SKM-1 (cell line): ENCODE measurements around the gene PIMREG.

ENCODE experiments used
- DNase-seq: peaks from one replicate; lab custom pipeline; 2025; ENCODE audit not compliant: unreplicated experiment; lab: John Stamatoyannopoulos, UW

Gene PIMREG

DNA sequence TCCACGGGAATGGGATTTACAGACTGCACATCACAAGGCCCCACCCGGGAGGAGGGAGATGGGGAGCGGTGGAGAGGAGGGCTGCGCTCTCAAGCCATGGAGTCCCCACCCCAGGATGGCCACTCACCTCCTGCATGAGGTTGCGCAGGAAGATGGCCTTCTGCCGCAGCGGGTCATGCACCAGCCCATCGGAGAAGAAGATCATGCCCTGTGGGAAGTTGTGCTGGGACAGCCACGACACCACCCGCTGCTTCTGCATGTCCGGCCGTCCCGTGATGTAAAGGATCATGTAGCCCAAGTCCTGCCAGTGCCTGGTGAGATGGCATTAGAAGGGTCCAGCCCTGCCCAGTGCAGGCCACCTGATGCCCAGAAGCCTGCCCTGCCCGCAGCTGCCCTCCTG, 17.0 kb downstream of the PIMREG start:
- no peak for DNase-seq

DNA sequence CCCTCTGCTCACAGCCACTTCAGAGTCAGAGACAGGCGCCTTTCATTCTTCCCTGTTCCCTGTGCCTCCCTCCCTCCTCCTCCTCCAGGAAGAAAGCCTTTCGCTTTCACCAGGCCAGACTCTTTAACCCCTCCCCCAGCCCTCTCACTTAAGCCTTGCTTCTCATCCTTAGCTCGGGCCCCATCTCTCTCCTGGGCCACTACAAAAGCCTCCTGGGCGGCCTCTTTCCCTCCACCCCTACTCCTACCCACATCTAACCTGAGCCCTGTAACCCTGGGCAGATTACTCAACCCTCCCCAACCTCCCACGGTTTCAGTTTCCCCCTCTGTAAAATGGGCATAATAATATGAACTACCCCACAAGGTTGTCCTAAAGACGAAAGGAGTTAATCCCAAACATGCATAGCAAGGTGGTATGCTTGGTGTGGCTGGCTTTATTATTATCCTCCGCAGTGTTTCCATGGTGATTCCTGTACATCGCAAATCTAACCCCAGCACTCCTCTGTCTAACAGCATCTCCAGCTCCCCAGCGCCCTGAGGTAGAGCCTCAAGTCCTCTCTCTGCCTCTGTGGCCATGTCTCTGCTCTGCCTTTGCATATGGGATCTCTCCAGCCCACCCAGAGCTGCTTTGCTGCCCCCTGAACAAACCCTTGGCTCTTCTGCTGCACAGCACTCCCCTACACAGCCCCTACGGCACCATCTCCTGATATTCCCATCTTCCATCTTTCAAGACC, 17.7 kb downstream of the PIMREG start:
- DNase-seq: no peak

DNA sequence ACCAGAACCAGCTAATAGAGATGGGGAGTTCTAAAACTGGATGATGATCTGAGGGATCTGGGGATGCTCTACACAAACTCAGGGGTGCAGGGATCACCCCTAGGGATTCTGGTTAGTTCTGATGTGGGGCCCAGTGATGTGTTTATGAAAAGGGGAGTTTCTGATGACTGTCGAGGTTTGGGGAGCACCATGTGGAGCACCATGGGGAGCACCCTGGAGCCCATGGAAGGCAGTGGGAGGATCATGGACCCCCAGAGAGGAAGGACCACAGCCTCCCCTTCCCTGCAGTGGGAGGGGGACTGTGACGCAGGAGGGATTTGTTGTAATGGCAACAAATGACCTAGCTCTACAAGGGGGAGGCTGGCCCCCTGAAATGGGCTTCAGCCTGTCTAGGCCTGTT, 18.4 kb downstream of the PIMREG start:
- no peak for DNase-seq

DNA sequence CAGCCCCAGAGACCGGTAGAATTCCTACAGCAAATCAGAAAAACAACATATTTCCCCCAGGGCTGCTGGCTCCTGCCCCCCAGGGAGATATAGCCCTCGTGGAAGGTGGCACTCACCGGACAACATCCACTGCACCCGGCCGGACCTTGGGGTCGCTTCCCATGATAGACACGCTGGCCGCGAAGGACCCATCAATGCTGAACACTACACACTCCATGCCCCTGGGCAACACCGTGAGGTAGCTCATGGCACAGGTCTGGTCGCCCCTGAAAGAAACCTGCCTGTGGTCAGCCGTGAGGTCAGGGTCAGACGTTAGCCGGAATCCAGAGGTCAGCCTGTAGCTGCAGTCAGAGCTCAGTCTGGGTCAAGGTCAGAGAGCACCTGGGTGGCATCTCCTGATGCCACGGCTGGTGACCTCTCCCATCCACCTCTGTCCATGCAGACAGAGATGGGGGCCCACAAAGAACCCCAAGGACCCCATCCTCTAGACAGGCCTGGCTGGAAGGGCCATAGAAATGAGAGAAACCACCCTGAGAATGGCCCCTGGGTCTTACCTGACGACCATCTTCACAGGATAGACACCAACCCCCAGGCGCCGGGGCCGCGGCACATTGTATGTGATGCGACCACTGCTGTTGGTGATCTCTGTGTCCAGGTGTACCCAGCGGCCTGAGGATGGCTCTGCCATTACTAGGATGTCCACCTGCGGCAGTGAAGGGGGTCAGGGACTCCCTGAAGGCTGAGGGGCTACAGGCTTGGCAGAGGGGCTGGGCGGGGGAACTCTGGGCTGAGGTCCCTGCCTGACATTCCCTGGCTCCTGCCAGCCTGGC, 19.6 kb downstream of the PIMREG start:
- no peak for DNase-seq

DNA sequence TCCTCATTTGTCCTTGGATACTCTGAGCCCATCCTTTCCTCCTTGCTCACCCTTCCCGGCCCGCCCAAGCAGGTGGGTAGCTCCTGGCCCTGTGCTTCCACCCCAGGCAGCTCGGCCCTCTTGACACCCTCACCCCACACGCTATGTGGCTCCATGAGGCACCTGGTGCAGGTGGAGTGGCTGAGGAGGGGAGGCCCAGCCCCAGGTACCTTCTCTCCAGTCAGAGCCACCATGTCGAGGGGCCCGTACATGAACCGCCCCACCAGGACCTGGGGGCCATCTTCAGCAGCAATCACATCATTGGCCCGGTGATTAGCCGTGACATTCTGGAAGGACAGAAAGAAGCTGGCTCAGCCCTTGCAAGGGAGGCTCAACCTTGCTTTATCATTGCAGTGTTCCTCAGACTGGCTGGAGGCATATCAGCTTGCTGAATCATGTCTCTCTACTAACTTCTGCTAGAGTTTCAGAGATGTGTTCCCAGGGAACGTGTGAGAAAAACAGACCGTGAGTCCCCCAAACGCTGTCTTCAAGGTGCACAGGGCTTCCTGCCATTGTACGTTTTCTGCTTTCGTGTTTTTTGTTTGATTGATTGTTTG, 20.3 kb downstream of the PIMREG start:
- no peak for DNase-seq

DNA sequence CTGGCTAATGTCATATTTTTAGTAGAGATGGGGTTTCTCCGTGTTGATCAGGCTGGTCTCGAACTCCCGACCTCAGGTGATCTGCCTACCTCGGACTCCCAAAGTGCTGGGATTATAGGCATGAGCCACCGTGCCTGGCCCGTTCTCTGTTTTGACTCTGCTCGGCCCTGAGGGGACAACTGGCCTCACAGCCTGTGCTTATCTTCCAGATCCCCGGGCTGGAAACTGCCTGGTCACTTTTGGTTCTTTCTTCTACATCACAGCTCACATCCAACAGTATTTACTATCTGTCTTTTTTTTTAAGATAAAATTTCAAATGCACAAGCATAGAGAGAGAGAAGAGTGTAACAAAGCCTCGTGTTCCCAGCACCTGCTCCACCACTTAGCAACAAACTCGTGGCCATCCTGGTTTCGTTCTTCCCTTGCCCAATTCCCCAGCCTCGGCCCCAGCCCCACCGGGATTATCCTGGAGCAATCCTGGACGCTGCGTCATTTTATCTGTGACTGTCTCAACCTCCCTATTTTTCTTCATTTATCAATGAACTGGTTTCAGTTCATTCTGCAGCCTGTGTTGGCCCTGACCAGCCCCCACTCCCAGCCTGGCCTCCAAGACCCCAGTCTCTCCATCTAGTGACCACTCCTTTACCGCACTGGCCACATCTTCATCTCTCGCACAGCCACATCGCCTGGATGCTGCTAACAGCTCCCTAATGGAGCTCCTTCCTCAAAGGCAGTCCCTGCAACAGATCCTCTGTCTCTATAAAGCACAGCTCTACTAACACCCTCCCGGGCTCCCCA, 21.1 kb downstream of the PIMREG start:
- DNase-seq: no peak

DNA sequence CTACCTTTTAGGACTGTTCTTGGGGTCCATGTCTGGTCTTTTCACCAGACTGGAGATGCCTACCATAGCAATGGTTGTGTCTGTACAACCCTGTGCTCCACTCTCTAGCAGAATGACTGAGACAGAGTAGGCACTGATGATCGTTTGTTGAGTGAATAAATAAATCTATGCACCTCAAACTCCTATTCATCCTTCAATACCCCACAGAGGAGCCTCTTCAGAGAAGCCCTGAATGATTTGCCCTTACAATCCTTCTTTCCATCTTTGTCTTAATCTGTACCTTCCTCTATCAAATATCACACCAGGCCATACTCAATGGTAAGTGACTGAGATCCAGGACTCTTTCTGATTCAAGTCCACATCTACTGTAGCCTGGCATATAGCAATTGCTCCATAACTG, 23.3 kb downstream of the PIMREG start:
- no peak for DNase-seq

DNA sequence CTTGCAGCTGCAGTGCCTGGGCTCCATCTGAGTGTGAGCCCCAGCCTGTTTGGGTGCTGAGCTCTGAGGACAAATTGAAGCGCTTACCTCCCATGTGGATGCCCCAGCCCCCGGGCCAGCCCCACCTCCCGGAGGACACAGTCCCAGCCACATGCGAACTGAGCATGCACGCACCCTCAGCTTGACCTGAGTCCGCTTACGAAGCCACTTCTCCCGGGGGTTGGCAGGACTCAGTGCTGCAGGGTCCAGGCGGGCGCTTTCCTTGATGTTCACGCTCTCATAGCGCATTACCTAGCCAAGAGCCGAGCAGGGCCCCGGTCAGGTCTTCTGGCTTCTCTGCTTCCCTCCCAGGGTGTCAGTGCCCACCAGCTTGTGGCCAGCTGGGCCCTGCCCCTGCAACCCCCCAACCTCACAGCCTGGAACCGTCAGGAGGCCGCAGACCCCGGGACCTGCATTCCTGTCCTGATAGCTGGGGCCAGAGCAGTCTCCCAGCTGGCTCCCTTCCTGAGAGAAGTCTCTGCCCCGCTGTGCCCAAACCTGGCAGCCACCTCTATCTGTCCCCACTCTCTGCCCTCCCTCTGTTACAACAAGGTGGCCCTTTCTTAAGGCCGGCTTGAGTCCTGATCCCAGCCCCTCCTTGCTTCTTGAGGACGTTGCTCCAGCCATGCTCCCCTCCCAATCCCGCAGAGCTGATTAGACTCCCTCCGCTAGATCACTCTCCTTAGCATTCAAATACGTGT, 24.0 kb downstream of the PIMREG start:
- DNase-seq: no peak

DNA sequence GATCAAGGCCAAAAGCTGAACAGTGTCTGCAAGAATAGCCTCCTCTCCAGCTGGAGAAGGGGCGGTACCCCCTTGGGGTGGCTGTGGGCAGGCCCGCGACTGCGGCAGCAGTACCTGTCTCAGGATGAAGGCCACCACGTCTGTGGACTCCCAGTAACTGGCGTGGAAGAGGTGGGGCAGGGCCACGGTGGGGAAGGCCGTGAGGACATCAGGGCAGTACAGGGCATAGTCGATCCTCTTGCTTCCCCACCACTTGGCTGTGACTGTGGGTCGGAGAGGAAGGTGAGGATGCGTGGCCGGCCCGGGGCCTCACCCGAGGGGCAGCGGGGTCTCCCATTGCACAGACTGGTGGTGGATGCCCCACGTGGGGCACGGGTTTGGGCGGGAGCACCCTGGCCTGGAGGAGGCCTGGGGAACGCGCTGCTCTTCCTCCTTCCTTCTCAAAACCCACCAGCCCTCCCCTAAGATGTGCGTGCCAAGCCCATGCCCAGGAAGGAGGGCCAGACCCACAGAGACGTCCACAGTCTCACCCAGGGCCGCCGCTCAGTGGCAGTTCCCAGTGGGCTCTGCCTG, 26.0 kb downstream of the PIMREG start:
- DNase-seq: no peak

DNA sequence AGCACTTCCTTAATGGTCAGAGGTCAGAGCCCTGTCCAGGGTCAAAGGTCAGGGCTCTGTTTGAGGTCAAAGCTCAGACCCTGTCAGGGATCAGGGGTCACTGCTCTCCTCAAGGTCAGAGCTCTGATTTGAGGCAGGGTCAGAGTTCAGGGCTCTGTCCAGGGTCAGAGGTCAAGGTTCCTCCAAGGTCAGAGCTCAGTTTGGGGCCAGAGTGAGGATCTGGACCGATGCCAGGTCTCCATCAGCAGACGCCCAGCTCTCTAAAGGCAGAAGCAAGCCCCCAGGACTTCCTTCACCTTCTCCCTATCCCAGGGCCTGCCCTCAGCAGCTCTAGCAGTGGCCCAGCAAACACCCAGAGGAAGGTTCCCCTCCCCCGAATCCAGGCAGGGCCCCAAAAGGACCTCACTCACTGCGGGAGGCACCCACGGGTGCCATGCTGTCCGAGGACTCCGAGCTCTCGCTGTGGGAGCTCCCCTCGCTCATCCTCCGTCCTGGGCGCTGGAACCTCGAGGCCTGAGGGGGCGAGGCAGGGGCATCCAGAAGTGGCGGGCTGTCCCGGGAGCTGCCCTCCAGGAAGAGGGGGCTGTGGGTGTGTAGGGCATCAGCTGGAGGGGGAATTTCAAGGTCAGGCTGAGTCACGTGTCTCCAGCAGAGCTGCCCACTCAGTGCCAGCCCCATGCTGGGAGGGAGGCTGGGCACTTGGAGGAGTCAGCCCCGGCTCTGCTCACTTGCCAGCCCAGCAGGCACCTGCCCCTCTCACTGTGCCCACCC, 26.7 kb downstream of the PIMREG start:
- DNase-seq: no peak

DNA sequence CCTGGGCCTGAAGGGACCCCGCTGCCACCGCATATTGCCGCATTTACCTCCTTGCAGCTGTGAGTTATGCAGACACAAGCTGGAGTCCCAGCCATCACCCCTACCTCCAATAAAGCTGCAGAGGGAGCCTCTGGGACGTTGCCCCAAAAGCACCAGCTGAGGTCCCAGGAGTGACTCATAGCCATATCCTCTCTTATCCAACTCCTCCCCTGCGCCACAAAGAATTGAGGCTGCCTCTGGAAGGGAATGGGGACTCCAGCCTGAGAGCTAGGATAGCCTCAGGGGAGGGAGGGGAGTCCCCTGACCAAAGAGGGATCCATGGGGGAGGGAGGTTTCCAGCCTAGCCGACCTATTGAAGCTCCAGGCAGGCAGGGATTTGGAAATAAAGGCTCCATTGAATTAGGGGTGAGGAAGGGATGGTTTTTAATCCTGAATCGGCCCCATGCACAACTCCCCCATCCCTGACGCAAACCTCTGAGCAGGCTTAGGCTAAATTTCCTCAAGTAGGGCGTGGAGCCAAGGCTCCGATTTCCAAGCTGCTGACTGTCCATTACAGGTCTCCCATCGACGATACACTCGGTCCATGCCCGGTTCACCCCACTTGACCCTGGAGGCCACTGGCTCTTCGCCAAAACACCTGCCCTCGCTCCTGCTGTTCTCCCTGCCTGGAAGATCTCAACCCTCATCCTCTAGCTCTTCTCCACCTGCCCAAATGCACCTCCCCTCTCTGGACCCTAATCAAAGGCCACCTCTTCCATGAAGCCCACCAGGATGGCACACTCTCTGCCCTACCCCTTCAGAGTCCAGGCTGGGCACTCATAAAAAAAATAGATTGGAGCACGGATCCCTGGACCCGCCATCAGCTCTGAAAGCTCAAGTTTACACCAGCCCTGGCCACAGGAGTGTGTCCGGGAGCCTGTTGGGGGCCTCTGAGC, 27.5 kb downstream of the PIMREG start:
- no peak for DNase-seq

DNA sequence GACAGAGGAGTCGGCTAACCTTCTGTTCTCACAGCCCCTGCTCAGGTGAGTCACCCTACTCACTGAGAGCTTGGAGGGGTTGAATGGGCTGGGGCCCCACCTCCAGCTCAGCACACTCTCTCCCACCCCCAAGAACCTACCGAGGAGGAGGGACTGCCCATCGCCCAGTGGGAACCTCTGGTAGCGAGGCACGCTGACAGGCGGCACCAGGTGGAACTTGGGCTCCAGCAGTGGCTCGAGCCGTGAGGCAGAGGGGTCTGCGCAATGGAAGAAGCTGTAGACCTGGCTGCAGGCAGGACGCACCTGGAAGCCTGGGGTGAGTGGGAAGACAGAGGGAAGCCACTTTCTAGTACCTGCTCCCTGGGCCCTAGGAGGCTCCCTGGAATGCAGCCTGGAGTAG, 28.3 kb downstream of the PIMREG start:
- no peak for DNase-seq

DNA sequence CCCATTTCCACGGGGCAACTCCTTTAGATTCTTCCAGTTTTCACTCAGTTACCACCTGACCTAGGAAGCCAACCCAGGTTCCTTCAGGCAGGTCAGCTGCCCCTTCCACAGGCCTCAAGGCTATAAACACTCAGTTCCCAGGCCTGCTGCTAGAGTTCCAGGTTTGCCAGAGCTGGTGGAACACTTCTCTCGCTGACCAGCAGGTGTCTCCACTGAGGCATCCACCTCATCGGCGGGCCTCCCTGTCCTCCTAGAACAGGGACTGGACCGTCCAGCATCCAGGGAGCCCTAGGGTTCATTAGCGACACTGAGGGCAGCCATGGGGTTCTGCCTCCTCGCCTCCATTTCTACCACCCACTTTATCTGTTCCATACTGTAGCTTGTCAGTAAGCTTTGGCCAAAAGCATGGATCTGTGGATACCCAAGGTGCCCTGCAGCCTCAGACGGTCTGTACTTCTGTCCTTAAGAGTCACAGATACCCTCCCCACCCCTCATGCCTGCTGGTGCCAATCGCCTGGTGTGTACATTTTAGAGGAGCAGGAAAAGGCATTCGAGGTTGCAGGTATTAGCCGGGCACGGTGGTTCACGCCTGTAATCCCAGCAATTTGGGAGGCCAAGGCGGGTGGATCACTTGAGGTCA, 29.0 kb downstream of the PIMREG start:
- DNase-seq: no peak

DNA sequence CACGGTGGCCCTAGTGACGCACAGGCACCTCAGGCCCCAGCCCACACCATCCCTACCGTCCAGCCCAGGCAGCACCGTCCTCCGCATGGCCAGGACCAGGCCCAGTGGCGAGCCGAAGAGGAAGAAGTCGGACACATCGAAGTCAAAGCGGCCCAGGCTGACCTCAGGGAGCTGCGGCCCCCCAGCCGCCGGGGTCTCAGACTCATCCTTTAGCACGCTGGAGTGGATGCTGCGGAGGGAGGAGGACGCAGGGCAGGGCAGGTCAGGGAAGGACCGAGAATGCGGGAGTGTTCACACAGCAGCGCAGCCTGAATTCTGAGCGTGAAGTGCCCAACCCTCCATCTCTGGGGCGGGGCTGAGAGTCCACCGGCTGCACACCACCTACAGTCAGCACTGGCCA, 30.1 kb downstream of the PIMREG start:
- no peak for DNase-seq

DNA sequence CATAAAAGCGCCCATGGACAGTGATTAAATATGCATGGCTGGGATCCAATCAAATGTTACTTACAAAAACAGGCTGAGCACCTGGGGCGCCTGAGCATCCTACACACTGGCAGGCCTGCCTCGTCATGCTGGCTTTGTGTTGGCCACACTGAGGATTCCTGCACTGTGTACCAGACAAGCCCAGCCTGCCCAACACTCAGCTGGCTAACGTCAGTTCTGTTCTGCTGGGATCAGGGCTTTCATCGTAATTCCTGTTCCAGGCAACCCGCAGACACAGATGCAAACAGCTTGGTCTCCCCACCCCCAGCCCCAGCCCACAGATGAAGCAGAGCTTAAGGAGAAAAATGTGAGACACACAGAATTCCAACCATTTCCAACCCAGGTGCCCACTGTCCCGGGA, 30.7 kb downstream of the PIMREG start:
- no peak for DNase-seq

DNA sequence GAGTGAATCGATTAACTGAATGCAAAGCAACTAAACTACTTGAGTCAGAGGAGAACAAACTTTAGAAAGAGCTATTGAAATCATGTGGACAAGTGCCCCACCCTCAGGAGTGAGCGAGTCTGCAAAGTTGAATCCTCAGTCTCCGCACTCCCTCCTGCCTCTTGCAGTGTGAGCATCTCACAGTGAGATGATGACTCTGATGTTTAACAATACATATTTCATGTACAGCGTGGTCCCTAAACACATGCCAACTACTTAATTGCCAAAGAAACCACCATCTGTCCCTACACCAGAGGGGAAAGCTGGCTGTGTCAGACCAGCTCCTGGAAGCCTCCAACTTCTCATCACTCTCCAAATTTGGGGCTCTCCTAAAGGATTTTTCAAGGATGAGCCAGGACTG, 31.2 kb downstream of the PIMREG start:
- no peak for DNase-seq

DNA sequence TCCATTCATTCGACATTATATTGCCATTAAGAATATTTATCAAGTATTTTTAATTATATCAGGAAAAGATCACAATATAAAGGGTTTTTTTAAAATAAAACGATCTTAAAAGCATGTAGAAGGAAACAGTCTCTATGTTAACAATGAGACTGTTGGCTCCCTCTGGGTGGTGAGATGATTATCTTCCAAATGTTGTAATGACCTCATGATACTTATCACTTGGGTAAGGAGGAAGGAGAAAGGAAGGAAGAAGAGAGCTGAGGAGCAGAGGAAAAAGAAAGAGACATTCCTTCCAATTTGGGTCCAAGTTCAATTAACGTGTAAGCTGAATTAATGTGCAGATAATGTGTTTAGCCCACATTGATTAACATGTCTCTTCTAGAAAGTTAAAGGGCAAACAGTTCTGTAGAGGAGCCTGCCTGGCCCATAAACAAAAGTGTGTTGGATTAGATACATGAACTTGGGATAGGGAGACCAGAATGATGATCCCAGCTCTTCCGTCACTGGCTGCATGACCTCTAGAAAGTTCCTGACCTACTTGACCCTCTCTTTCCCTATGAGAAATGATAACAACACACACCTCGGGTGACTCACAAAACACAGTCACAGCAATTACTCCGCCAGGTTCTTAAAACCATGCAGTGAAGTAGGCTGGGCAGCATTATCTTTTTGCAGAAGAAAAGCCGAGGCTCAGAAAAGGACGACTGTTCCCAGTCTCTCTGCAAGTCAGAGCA, 32.0 kb downstream of the PIMREG start:
- DNase-seq: no peak
